CD4-positive, alpha-beta T cell treated with Interleukin-4 for 1 hour (primary cell): ENCODE data around the gene TSTD2.

Experiments used
- DNase-seq, 2 donors: peaks; one replicate each; pipeline ENCODE4 v3.0.0-alpha.2; 2020 to 2022

TSTD2 gene

DNA sequence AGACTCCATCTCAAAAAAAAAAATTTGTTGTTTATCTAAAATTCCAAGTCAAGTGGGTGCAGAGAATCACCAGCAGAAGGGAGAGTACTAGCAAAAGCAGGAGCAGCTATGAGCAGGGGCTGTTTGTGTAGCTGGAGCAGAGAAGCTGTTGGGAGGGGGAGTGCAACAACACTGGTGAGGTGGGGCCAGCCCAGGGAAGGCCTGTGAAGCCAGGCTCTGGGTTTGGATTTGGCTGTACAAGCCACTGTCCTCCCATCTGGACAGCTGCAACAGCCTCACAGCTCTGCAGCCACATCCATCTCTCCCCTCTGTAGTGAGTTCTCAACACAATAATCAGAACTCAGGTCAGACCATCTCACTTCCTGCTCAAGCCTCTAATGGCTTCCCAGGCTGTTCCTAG lies 72.3 kb downstream of the TSTD2 start:
- no peak for DNase-seq

DNA sequence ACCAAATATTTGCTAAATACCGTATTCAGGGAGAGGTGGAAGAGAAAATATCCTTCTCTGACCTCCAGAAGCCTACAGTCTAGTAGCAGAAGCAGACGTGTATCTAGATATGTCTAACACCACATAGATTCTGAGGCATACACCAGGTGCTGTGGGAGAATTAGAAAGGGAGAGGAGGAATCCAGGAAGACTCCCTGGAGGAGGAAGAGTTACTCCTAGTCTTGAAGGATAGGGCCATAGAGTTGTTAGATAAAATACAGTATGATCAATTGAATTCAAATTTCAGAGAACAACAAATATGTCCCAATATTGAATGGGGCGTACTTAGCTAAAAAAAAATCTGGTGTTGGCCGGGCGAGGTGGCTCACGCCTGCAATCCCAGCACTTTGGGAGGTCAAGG lies 73.0 kb downstream of the TSTD2 start:
- no peak for DNase-seq

DNA sequence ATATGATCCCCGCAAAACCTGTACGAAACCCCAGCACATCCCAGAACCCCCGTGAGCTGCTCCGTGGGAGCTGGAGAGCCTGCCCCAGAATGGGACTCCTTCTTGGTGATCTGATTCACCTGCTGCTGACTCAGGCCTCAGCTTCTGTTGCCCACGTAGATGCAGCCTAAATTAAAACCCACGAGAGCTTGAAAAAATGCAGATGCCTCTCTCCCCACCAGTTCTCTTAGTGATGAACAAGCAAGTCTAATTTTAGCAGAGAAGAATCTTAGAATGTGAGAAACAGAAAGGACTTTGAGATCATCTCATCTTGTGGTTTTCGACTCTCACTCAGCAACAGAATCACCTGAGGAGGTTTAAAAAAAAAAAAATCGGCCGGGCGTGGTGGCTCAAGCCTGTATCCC lies 74.1 kb downstream of the TSTD2 start:
- no peak for DNase-seq

DNA sequence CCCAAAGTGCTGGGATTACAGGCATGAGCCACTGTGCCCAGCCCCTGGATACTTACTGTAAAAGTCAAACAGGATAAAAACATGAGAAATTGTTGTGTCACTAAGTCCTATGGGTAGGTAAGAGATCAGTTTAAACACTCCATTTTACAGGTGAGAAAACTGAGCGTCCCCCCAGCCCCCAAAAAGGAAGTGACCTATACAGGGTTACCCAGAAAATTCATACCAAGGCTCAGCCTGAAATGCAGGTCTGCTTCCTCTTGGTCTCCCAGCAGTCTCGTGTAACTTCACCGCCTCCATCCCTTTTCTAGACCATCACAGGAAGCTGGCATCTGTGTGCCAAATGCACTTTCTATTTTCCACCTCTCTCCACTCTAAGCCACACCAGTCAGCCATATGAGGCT lies 74.5 kb downstream of the TSTD2 start:
- no peak for DNase-seq

DNA sequence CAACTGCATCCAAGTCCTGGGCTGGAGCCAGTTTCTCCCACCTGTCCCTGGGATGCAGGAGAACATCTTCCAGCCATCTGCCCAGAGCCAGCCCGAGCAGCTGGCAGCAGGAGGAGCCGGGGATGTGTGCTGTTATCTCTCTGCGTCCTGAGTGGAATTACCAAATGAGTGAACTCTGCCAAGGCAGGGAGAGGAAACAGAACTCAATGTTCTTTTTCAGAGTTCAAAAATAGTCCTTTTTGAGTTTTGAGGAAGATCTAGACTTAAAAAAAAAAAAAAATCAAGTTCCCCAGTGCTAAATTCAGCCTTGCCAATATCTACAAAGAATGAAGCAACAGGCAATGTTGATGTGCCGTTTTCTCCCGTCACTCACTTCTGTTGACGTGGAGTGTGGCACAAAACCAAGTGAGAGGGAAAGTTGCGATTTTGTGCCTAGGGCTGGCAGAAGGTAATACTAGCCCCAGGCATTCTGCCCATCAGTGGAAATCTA lies 75.5 kb downstream of the TSTD2 start:
- DNase-seq = no peak

DNA sequence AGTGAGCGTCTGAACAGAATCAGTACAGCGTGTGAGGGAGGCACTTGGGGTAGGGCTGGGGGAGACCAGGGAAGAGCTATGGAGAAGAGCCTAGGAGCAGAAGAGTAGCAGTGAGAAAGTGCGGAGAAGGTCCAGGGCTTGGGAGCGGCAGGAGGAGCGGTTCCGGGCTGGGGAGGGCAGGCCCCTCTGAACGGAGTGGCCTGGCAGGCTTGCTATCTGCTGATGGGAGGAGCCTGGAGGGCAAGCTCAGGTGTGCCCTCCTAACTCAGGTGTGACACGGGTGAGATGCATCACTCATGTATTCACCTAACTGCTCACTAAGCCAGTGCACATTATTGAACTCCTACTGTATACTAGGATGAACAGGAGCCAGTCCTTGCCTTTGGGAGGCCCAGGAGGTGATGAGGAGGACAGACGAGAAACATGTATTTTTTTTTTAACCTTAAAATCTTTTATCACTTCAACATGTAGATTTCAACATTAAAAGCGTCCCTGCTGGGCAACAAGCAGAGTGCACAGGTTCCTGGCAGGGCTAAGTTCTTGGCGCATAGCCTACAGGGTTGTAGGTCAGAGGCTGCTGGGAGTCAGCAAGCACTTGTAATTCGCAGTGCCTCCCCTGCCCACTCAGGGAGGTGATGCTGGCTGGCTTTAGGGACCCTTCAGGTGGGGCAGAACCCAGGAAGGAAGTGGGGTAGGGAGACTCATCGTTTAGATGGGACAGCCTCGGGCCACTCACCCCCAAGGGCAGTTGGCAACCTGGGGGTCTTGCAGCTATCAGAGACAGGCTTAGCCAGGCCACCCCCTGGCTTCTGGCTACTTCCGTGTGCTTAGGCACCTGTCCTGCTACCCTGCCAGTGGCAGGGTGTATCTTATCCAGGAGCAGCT lies 76.2 kb downstream of the TSTD2 start:
- DNase-seq = no peak

DNA sequence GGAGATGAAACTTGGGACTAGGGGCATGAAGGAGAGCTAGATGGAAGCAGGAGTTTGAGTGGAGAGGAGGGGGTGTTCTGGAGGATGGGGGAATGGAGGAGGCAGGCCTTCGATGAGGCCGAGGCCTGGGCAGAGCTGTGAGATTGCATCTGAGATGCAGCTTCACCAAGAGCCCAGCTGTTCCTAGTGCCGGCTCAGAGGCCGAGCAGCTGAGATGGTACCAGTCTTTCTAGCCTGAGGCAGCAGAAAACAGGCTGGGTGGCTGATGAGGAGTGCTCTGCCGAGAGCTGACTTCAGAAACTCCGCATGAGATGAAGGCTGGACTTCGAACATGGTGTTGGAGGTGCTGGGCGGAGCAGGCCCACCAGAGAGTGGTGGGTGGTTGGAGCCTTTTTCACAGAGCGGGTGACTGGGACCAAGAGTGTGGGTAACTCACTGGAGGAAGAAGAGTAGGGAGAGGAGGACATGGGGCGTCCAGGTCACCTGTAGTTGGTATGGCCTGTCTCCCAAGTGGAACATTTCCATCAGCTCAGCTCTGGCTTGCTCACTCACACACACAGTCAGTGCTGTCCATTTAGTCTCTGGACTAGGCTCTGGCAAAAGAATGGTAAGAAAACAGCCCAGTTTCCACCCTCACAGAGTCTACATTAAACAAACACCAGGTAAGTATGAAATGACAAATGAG lies 77.0 kb downstream of the TSTD2 start:
- no peak for DNase-seq

DNA sequence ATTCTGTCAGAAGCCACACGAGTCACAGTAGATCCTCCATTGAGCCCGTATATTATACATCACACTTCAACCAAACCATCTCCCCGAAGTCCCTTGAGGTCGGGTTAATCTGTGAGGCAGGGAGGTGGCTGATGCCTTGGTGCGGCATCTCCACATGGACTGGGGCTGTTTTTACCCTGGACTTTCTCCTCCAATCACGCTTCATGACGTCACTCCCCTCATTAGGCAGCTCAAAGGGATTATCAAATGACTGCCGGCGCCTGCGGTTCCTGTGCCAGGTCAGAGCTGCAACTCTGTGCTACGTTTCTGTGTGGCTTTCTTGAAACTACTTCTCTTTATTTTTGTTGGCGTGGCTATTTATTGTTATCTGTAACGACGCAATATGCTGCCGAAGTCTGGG lies 78.0 kb downstream of the TSTD2 start:
- no peak for DNase-seq

DNA sequence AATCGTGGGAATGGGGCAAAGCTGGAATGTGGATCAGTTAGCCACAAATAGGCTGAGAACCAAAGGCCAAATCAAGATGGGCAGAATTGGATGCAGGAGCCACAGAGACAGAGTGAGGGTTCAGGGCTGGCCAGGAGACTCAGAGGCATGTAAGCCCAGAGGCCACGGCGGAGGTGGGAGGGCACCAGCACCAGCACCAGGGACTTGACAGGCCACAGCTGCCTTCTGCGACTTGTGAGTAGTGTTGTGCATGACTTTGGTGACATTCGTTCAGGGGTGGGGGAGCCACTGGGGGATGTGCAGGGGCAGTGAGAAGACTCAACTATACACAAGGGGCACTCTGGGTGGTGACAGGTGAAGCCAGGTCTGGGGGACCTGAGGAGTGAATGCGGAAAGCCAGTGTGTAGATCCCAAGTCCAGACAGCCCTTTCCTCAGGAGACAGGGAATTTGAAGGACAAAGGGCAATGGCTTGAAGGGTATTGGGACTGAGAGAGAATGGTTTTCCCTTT lies 78.5 kb downstream of the TSTD2 start:
- no peak for DNase-seq

DNA sequence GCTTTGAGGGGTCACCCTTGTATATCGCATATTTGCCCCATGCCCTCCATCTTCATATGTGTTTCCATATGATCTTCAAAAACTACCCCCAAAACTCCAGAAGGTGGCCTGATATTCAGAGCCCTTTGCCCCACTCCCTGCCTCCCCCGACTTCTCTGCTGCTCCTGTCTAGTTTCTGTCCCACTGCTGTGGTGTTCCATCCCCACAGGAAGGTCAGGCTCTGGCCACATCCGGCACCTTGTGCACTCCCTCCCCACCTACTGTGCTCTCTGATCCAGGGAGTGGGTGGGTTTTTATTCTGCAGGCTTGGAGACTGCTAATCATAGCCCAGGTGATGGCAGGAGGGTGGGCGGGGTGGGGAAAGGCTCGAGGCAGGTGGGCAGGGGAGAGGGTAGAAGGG lies 79.3 kb downstream of the TSTD2 start:
- DNase-seq = no peak

DNA sequence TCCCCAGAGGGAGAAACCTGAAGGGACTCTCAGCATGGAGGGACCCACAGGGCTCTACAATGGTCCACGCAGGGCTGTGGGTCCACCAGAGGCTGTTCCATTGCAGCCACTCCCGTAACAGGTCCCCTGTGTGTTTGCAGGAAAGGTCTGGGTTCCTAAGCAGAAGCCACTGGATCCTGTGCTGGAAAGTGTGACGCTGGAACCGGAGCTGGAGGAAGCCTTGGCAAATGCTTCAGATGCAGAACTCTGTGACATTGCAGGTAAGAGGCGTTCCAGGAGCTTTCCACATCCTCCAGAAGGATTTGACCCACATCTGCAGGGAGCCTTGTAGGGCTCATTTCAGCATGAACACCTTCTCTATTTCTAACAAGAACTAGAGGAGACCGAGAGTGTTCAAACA lies 80.0 kb downstream of the TSTD2 start:
- DNase-seq = no peak

DNA sequence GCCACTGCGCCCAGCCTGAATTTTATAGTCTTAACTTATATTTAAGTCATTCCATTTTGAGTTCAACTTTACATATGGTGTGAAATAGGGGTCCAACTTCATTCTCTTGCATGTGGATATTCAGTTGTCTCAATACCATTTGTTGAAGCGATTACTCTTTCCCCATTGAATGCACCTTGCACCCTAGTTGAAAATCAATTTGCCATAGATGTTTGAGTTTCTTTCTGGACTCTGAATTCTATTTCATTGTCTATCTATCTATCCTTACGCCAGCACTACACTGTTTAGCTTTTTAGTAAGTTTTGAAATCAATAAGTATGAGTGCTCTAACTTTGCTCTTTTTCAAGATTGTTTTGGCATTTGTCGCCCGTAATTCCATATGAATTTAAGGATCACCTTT lies 81.9 kb downstream of the TSTD2 start:
- DNase-seq = no peak

DNA sequence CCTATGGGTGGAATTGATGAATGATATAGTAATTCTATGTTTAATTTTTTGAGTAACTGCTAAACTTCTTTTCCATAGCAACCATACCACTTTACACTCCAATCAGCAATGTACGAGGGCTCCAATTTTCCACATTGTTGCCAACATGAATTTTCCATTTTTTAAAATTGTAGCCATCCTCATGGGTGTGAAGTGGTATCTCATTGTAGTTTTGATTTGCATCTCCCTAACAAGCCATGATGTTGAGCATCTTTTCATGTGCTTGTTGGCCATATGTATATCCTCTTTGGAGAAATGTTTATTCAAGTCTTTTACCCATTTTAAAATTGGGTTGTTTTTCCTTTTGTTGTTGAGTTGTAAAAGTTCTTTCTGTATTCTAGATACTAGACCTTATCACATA lies 82.8 kb downstream of the TSTD2 start:
- DNase-seq = no peak
